Mammary epithelial cell (primary cell): ENCODE results near the gene ZNF559.
A peak's percentile ranks its signal among the peaks of the same experiment; 100 is the strongest.

Experiments
- CTCF ChIP-seq, 2 donors: IDR thresholded peaks in 1 of 2; conservative IDR thresholded peaks in 1 of 2; 2 replicates each; pipeline ENCODE4 v1.5.1; 2011 to 2012; ENCODE audit warnings: inconsistent platforms in 2 of 2, low read length in 2 of 2, mild to moderate bottlenecking in 2 of 2, control low read depth in 1 of 2, low read depth in 1 of 2; ENCODE audit not compliant: insufficient read depth in 1 of 2; ENCODE audit errors: extremely low read depth in 1 of 2
- EZH2 ChIP-seq: IDR thresholded peaks from 2 replicates; pipeline ENCODE4 v1.6.1; 2012; ENCODE audit warnings: low read length, inconsistent platforms, borderline replicate concordance

- TF ChIP-seq CTCF (conservative IDR thresholded peaks at IDR 0.05 in 1 of 2, IDR thresholded peaks at IDR 0.05 in 1 of 2; ENCODE audit: extremely low read depth in 1 of 2, insufficient read depth in 1 of 2, low read depth in 1 of 2, low read length in 2 of 2) (peak in 1 of 2 donors; percentile 33), EZH2 (no peak)
These were observed at the start of gene ZNF559 for GRCh38 chr19:9323919-9324583.
